Superior temporal gyrus (tissue), 1 donor: ENCODE data around the gene NHP2.

Experiments
- DNase-seq: peaks from one replicate; pipeline ENCODE4 v3.0.0-alpha.2; 2016; ENCODE audit errors: extremely low spot score

The NHP2 gene

GRCh38 chr5:178176791-178177190 is 23.1 kb upstream of the NHP2 start:
- no peak for DNase-seq

GRCh38 chr5:178174456-178174855 is 20.8 kb upstream of the NHP2 start:
- DNase-seq, result no peak

GRCh38 chr5:178170455-178170854 is 16.8 kb upstream of the NHP2 start:
- no peak for DNase-seq

GRCh38 chr5:178165581-178165980 is 11.9 kb upstream of the NHP2 start:
- no peak for DNase-seq

GRCh38 chr5:178163772-178164735 is 10.4 kb upstream of the NHP2 start:
- DNase-seq, result peak; percentile 87

- DNase-seq, result no peak
Observed at GRCh38 chr5:178162481-178162880, 8.8 kb upstream of the NHP2 start.

- no peak for DNase-seq
Observed at GRCh38 chr5:178160176-178160575, 6.5 kb upstream of the NHP2 start.

GRCh38 chr5:178155065-178155464 is 1.4 kb upstream of the NHP2 start:
- DNase-seq, result no peak

GRCh38 chr5:178152491-178153444 is 917 bp downstream of the NHP2 start:
- DNase-seq, result no peak

GRCh38 chr5:178150977-178151734 is 2.5 kb downstream of the NHP2 start:
- no peak for DNase-seq

- DNase-seq, result no peak
Observed at GRCh38 chr5:178149199-178149932, 4.3 kb downstream of the NHP2 start.

- DNase-seq, result no peak
Observed at GRCh38 chr5:178147406-178147805, 6.3 kb downstream of the NHP2 start.

- no peak for DNase-seq
Observed at GRCh38 chr5:178145965-178146820, 7.5 kb downstream of the NHP2 start.

GRCh38 chr5:178143901-178144300 is 9.8 kb downstream of the NHP2 start:
- DNase-seq, result no peak

GRCh38 chr5:178143246-178143645 is 10.4 kb downstream of the NHP2 start:
- DNase-seq, result no peak

- no peak for DNase-seq
Observed at GRCh38 chr5:178142642-178143041, 11.0 kb downstream of the NHP2 start.

- DNase-seq, result no peak
Observed at GRCh38 chr5:178141550-178141949, 12.1 kb downstream of the NHP2 start.

GRCh38 chr5:178137991-178138390 is 15.7 kb downstream of the NHP2 start:
- no peak for DNase-seq

GRCh38 chr5:178136990-178137389 is 16.7 kb downstream of the NHP2 start:
- no peak for DNase-seq

- no peak for DNase-seq
Observed at GRCh38 chr5:178131446-178131996, 22.2 kb downstream of the NHP2 start.
